Natural killer cell (primary cell): Measurements from ENCODE around the gene MN1. TPM values are rescaled to one million over a fixed set of nuclear protein-coding genes. Genes with fewer than 3 reads are reported as not detected.

Experiments used
- ATAC-seq, 3 donors: fragments of 150-1000 bp in 2 of 3; fragments of 200-7000 bp in 1 of 3; cut with Tn5 transposase; 1 replicate in 1 of 3; 2 replicates in 2 of 3; pipeline ENCODE4 v1.10.0; 2021; ENCODE audit warnings: mild to moderate bottlenecking in 2 of 3, moderate library complexity in 2 of 3
- DNase-seq, 2 donors: peaks; one replicate each; pipeline versions ENCODE4 v3.0.0 to v3.0.0-alpha.2; 2013 to 2021; ENCODE audit warnings: mixed read lengths in 1 of 2
- H3K27ac ChIP-seq: one replicate; pipeline ENCODE4 v1.5.1; 2013; ENCODE audit warnings: mild to moderate bottlenecking, low read length
- H3K27me3 ChIP-seq: one replicate; pipeline ENCODE4 v1.6.1; 2013; ENCODE audit warnings: low read length; ENCODE audit not compliant: control insufficient read depth, insufficient read depth
- H3K36me3 ChIP-seq: one replicate; pipeline ENCODE4 v1.6.1; 2013; ENCODE audit warnings: low read length; ENCODE audit not compliant: control insufficient read depth, insufficient read depth
- H3K4me1 ChIP-seq: one replicate; pipeline ENCODE4 v1.6.1; 2013; ENCODE audit warnings: low read length; ENCODE audit not compliant: control insufficient read depth, insufficient read depth
- H3K4me3 ChIP-seq: one replicate; pipeline ENCODE4 v1.5.1; 2013; ENCODE audit warnings: low read length
- H3K9me3 ChIP-seq: one replicate; pipeline ENCODE4 v1.6.1; 2013; ENCODE audit warnings: low read length; ENCODE audit not compliant: control insufficient read depth, insufficient read depth
- H3K27ac Mint-ChIP-seq, 2 donors: one replicate each; pipeline ENCODE4 v1.8.0; 2022; ENCODE audit warnings: mild to moderate bottlenecking in 2 of 2, mixed read lengths in 2 of 2, moderate library complexity in 1 of 2
- H3K27me3 Mint-ChIP-seq, 2 donors: one replicate each; pipeline ENCODE4 v1.8.0; 2022; ENCODE audit warnings: low read depth in 2 of 2, mixed read lengths in 2 of 2
- H3K36me3 Mint-ChIP-seq: one replicate; pipeline ENCODE4 v1.8.0; 2022; ENCODE audit warnings: mixed read lengths
- H3K4me1 Mint-ChIP-seq, 2 donors: one replicate each; pipeline ENCODE4 v1.8.0; 2022; ENCODE audit warnings: mixed read lengths in 2 of 2
- H3K4me3 Mint-ChIP-seq: one replicate; pipeline ENCODE4 v1.8.0; 2022; ENCODE audit warnings: mild to moderate bottlenecking, moderate library complexity, mixed read lengths
- H3K9me3 Mint-ChIP-seq, 2 donors: one replicate each; pipeline ENCODE4 v1.8.0; 2022; ENCODE audit warnings: mixed read lengths in 2 of 2
- WGBS: methylation state at CpG from one replicate; pipeline ENCODE4 v1.1.7; 2013; ENCODE audit warnings: missing lambda C conversion rate; ENCODE audit not compliant: insufficient coverage; 5-methylcytosine and 5-hydroxymethylcytosine counted together
- intact Hi-C: fragments of 100-400 bp; cut with micrococcal nuclease; formaldehyde crosslinking; loops from one replicate; pipeline ENCODE4 v1.14.2; 2022
- total RNA-seq, 4 donors: library from RNA; stranded (reverse); fragments of 120-200 nt in 1 of 4; gene quantifications; one replicate each; pipeline versions ENCODE4 v1.2.3 to v1.2.4, GENCODE V29; 2013 to 2022
- TF ChIP-seq, protein P1 (sequence below): fragments of 200-600 bp; IDR thresholded peaks from one replicate; pipeline ENCODE4 v1.8.0; 2022; ENCODE audit warnings: antibody characterized with exemption

MN1 gene
- total RNA-seq, 3 donors from 2014 or later (not counting 1 experiment from before 2014, with no cell fraction given): 0.39 to 0.83 (median 0.82) TPM

DNA sequence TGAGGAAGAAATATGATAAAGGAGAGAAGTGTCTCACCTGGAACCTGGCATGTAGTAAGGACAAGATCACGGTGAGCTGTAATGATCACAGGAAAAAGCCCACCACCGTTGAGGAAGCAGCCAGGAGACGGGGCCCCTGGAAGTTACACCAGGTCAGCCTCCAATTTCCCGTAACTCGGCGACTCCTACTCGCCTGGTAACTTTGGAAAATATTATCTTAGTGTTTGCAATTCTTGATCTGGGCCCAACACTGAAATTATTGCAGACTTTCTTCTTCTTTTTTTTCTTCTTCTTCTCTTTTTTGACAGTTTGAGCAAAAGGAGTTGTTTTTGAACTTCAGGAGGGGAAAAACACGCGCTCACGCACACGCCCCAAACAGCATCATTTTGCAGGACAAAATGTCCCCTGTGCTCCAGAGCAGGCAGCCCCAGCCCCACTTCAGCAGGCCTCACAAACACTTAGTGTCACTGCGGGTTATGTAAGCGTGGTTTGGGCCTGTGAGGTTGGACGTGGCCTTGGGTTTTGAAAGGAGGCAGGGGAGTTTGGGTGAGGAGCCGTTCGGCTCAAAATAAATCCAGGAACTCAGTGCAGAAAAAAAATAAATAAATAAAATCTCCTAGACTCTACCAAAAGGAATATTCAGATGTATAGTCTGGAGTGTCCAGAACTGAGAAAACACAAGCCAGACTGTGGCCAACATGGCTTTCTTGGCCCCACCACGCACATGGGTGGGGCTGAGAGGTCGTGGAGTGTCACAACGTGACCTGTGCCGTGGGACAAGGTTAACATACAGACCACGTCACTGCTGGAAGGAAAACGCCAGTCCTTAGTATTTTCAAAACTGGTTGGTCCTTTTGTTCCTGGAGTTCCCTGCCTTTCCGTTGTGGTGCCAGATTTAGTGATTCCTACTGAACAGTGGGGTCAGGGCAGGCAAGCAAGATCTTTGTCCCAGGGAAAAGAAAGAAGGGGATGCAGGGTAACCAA is 26.3 kb upstream of the MN1 start:
- 72% methylated on average over 21 of the region's 23 CpGs for WGBS

DNA sequence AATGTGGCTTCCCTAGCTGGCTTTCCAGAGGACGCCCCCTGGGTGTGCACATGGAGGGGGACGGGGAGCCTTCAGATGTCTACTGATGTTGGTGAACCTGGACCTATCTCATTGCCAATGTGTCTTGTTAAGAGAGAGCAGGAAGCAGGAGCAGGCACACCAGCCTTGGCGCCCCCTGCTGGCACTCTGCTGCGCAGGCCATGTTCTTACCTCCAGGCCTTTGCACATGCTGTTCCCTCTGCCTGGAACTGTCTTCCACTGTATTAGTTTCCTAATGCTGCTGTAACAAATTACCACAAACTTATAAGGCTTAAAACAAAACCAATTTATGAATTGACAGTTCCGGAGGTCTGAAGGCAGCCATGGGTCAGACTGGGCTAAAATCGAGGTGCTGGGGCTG is 23.6 kb upstream of the MN1 start:
- Histone ChIP-seq H3K9me3 (no peaks in the 10 kb centered on the region), H3K27me3 (no peaks in the 10 kb centered on the region), H3K27ac (no peak overlapping the region), H3K4me1 (no peaks in the 10 kb centered on the region), H3K4me3 (no peak overlapping the region), H3K36me3 (no peaks in the 10 kb centered on the region)
- WGBS: 93% methylated on average over 6 of the region's 6 CpGs
- TF ChIP-seq, protein P1, sequence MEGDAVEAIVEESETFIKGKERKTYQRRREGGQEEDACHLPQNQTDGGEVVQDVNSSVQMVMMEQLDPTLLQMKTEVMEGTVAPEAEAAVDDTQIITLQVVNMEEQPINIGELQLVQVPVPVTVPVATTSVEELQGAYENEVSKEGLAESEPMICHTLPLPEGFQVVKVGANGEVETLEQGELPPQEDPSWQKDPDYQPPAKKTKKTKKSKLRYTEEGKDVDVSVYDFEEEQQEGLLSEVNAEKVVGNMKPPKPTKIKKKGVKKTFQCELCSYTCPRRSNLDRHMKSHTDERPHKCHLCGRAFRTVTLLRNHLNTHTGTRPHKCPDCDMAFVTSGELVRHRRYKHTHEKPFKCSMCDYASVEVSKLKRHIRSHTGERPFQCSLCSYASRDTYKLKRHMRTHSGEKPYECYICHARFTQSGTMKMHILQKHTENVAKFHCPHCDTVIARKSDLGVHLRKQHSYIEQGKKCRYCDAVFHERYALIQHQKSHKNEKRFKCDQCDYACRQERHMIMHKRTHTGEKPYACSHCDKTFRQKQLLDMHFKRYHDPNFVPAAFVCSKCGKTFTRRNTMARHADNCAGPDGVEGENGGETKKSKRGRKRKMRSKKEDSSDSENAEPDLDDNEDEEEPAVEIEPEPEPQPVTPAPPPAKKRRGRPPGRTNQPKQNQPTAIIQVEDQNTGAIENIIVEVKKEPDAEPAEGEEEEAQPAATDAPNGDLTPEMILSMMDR: no peak
- ATAC-seq (no peak), DNase-seq (peak in 1 of 2 donors; percentile 23)
- H3K36me3 Mint-ChIP-seq: no peaks in the 10 kb centered on the region
- H3K27me3 Mint-ChIP-seq: no peaks in the 10 kb centered on the region
- no peaks in the 10 kb centered on the region for H3K9me3 Mint-ChIP-seq
- no peak overlapping the region for H3K27ac Mint-ChIP-seq
- peaks cover 0 to 4% of the 10 kb centered on the region in 2 donors for H3K4me1 Mint-ChIP-seq
- intact Hi-C loops: no loop called here
- no peak overlapping the region for H3K4me3 Mint-ChIP-seq

More for the DNA sequence above, 26.3 kb upstream of the MN1 start:
- Histone ChIP-seq H3K36me3 (no peaks in the 10 kb centered on the region), H3K4me3 (no peak overlapping the region), H3K27me3 (no peaks in the 10 kb centered on the region), H3K4me1 (peaks cover 3% of the 10 kb centered on the region), H3K9me3 (no peaks in the 10 kb centered on the region), H3K27ac (no peak overlapping the region)
- no peaks in the 10 kb centered on the region for H3K9me3 Mint-ChIP-seq
- ATAC-seq (no peak), DNase-seq (no peak)
- intact Hi-C loops: no loop called here
- H3K36me3 Mint-ChIP-seq: no peaks in the 10 kb centered on the region
- no peak overlapping the region for H3K27ac Mint-ChIP-seq
- H3K4me3 Mint-ChIP-seq: no peak overlapping the region
- TF ChIP-seq, protein P1: no peak
- peaks cover 8 to 14% of the 10 kb centered on the region in 2 donors for H3K4me1 Mint-ChIP-seq
- no peaks in the 10 kb centered on the region for H3K27me3 Mint-ChIP-seq

DNA sequence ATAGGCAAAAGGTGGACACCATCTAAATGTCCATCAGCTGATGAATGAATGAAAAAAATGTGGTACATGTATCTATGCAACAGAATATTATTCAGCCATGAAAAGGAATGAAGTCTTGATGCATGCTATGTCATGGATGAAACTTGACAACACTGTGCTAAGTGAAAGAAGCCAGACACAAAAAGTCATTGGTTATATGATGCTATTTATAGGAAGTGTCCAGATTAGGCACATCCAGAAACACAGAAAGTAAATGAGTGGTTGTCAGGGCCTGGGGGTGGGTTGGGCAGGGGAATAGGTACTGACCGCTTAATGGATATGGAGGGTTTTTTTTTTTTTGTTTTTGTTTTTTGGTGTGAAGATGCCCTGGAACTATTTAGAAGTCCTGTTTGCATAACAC is 21.7 kb upstream of the MN1 start:
- Histone ChIP-seq H3K27ac (no peak overlapping the region), H3K27me3 (no peaks in the 10 kb centered on the region), H3K4me1 (no peaks in the 10 kb centered on the region), H3K36me3 (no peaks in the 10 kb centered on the region), H3K4me3 (no peak overlapping the region), H3K9me3 (no peaks in the 10 kb centered on the region)
- TF ChIP-seq, protein P1: no peak
- DNase-seq (no peak), ATAC-seq (no peak)
- Mint-ChIP-seq H3K36me3 (no peaks in the 10 kb centered on the region), H3K27me3 (no peaks in the 10 kb centered on the region), H3K4me1 (peaks cover 0 to 4% of the 10 kb centered on the region in 2 donors), H3K4me3 (no peak overlapping the region), H3K9me3 (no peaks in the 10 kb centered on the region), H3K27ac (no peak overlapping the region)
- 33% methylated on average over 1 of the region's 1 CpG for WGBS
- intact Hi-C loops: no loop called here
